Epithelial cell of umbilical artery (primary cell): ENCODE results near the gene RFWD3. TPM values are rescaled to one million over a fixed set of nuclear protein-coding genes. Genes with fewer than 3 reads are reported as not detected.

Experiments
- total RNA-seq: library from RNA; depleted of rRNA; stranded (reverse); fragments of >200 nt; gene quantifications from 2 replicates; pipeline ENCODE4 v1.2.3, GENCODE V29; 2014

Gene RFWD3
- 18.8 and 29.2 TPM in 2 replicates for total RNA-seq

GRCh38 chr16:74666425-74667254 lies at the start of gene RFWD3:
Gene RFWD3 (minus strand): TSS chr16:74666877. CDS start chr16:74661449, 5,428 bp downstream.

GRCh38 chr16:74700438-74701225 lies 34.0 kb upstream of the RFWD3 start, which contains the start of gene MLKL:
Gene MLKL (minus strand): TSS chr16:74700862. CDS start chr16:74695757, 5,105 bp downstream.

GRCh38 chr16:74606521-74607309 lies 60.0 kb downstream of the RFWD3 start, which contains the start of gene GLG1:
Gene GLG1 (minus strand): TSS chr16:74607114. CDS start chr16:74607094, 20 bp downstream.

Other genes starting within 250 kb of the RFWD3 start
- under 0.01 TPM in 1 of 2 replicates, not detected in the other for gene CLEC18B, start 245.4 kb downstream of the RFWD3 start, total RNA-seq
- gene GLG1, start 59.8 kb downstream of the RFWD3 start, total RNA-seq, result 82.5 and 112 TPM in 2 replicates
- gene MLKL, start 34.0 kb upstream of the RFWD3 start, total RNA-seq, result 21.4 and 40.3 TPM in 2 replicates
- not detected in 2 replicates for gene FA2H, start 107.9 kb upstream of the RFWD3 start, total RNA-seq